HepG2 (cell line): ENCODE data around the gene ARHGAP29. TPM values are rescaled to one million over a fixed set of nuclear protein-coding genes. Genes with fewer than 3 reads are reported as not detected.
A peak's percentile ranks its signal among the peaks of the same experiment; 100 is the strongest.

Experiments used
- JUNB ChIP-seq: sonication (generic); formaldehyde crosslinking; IDR thresholded peaks from 2 replicates; pipeline ENCODE4 v1.8.0; 2022; ENCODE audit warnings: missing genetic modification reagents, mild to moderate bottlenecking, borderline replicate concordance
- KLF15 ChIP-seq: sonication (generic); formaldehyde crosslinking; IDR thresholded peaks from 2 replicates; pipeline ENCODE4 v1.8.1; 2023; ENCODE audit warnings: borderline replicate concordance, mild to moderate bottlenecking, inconsistent platforms, missing genetic modification reagents, mixed read lengths
- SP1 ChIP-seq, 2 experiments: fragments of 450-650 bp in 1 of 2; sonication (generic) in 1 of 2; formaldehyde crosslinking in 1 of 2; IDR thresholded peaks; 2 replicates each; pipeline versions ENCODE4 v1.4.0 to v1.6.1; 2016 to 2020; ENCODE audit warnings: missing genetic modification reagents in 1 of 2
- SPEN ChIP-seq: sonication (generic); formaldehyde crosslinking; IDR thresholded peaks from 2 replicates; pipeline ENCODE4 v1.5.1; 2020; ENCODE audit warnings: low read depth, mild to moderate bottlenecking, missing genetic modification reagents
- TCF7 ChIP-seq: sonication (generic); IDR thresholded peaks from 2 replicates; pipeline ENCODE4 v1.6.1; 2016; ENCODE audit warnings: antibody characterized with exemption, low read depth
- ZFP90 ChIP-seq: sonication (generic); formaldehyde crosslinking; IDR thresholded peaks from 2 replicates; pipeline ENCODE4 v1.8.0; 2022; ENCODE audit warnings: missing genetic modification reagents, mild to moderate bottlenecking, inconsistent platforms, borderline replicate concordance
- ZNF720 ChIP-seq: sonication (generic); formaldehyde crosslinking; IDR thresholded peaks from 2 replicates; pipeline ENCODE4 v1.4.0; 2020; ENCODE audit warnings: missing genetic modification reagents
- ZNF816 ChIP-seq: sonication (generic); formaldehyde crosslinking; IDR thresholded peaks from 2 replicates; pipeline ENCODE4 v1.8.0; 2022; ENCODE audit warnings: missing genetic modification reagents, mild to moderate bottlenecking, borderline replicate concordance
- ZSCAN12 ChIP-seq: sonication (generic); formaldehyde crosslinking; IDR thresholded peaks from 2 replicates; pipeline ENCODE4 v1.9.0; 2021; ENCODE audit warnings: mild to moderate bottlenecking, missing genetic modification reagents
- polyA plus RNA-seq, 8 experiments: library from polyadenylated mRNA; depleted of rRNA in 3 of 8; stranded (reverse) in 7 of 8; unstranded in 1 of 8; fragments of >200 nt; fragmentation: Illumina TruSeq in 4 of 8; extraction: Trizol in 4 of 8; gene quantifications; 2 replicates each; pipeline versions ENCODE4 v1.2.1 to v1.2.3, GENCODE V29; 2011 to 2016; ENCODE audit warnings: low read depth in 4 of 8, missing spikeins in 1 of 8, mixed read lengths in 1 of 8; ENCODE audit not compliant: insufficient read depth in 1 of 8
- total RNA-seq, 5 experiments: library from RNA; depleted of rRNA; stranded (reverse); fragments of >200 nt; fragmentation: Illumina TruSeq; extraction: Trizol; gene quantifications; 2 replicates each; pipeline ENCODE4 v1.2.3, GENCODE V29; 2016; ENCODE audit warnings: low read depth in 1 of 5
- TF ChIP-seq, protein P1 (sequence below): sonication (generic); formaldehyde crosslinking; IDR thresholded peaks from 2 replicates; pipeline ENCODE4 v1.4.0; 2020; ENCODE audit warnings: missing genetic modification reagents, borderline replicate concordance
- TF ChIP-seq, protein P2 (sequence below): sonication (generic); formaldehyde crosslinking; IDR thresholded peaks from 2 replicates; pipeline ENCODE4 v1.4.0; 2020; ENCODE audit warnings: missing genetic modification reagents, mild to moderate bottlenecking, borderline replicate concordance
- TF ChIP-seq, protein P3 (sequence below): sonication (generic); formaldehyde crosslinking; IDR thresholded peaks from 2 replicates; pipeline ENCODE4 v1.4.0; 2020; ENCODE audit warnings: missing genetic modification reagents, low read depth, mild to moderate bottlenecking, borderline replicate concordance
- TF ChIP-seq, protein P4 (sequence below): sonication (generic); formaldehyde crosslinking; IDR thresholded peaks from 2 replicates; pipeline ENCODE4 v1.4.0; 2020; ENCODE audit warnings: missing genetic modification reagents, borderline replicate concordance
- TF ChIP-seq, protein P5 (sequence below), 2 experiments: IDR thresholded peaks; 2 replicates each; pipeline ENCODE4 v1.6.1; 2011 to 2012; ENCODE audit warnings: low read length in 2 of 2, borderline replicate concordance in 1 of 2, low read depth in 1 of 2, mild to moderate bottlenecking in 1 of 2, moderate library complexity in 1 of 2

ARHGAP29 gene
- total and polyA plus RNA-seq, 2 of the 13 experiments (the other 11 are each of a cell fraction or from before 2014, with no cell fraction given): 12.8 to 18.3 TPM

DNA sequence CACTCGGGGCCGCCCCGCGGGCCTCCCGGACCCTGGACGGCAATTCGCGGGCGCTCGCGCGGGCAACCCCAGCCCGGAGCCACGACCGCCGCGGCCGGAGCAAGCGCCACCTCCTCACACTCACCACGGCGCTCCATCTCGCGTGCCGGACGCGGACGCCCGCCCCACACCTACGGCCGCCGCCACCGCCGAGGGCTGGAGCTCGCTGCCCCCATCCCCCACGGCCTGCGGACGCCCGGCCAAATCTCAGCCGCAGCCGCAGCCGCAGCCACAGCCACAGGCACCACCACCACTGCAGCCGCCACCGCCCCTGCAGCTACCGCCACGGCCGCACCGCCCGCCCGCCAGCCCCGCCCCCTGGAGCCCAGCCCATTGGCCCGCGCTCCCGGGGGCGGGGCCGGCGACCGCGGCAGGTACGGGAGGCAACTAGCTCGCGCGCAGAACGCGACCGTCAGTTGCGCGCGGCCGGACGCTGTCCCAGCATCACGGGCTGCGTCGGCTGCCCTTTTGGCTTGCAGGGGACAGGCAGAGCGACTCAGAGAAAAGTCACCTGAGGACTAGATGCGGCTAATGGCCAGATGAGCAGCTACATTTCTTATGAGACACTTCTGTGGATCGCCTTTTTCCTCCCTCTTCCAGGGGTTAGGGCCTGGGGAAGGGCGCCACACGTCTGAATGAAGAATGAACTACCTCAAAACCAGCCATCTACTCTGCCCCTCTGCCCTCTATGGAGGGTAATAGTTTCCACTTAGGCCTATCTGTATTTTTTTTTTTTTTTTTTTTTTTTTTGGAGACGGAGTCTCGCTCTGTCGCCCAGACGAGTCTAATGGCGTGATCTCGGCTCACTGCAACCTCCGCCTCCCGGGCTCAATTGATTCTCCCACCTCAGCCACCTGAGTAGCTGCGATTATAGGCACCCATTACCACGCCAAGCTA is at the start of gene ARHGAP29 (continued):
- TF ChIP-seq, protein P1, sequence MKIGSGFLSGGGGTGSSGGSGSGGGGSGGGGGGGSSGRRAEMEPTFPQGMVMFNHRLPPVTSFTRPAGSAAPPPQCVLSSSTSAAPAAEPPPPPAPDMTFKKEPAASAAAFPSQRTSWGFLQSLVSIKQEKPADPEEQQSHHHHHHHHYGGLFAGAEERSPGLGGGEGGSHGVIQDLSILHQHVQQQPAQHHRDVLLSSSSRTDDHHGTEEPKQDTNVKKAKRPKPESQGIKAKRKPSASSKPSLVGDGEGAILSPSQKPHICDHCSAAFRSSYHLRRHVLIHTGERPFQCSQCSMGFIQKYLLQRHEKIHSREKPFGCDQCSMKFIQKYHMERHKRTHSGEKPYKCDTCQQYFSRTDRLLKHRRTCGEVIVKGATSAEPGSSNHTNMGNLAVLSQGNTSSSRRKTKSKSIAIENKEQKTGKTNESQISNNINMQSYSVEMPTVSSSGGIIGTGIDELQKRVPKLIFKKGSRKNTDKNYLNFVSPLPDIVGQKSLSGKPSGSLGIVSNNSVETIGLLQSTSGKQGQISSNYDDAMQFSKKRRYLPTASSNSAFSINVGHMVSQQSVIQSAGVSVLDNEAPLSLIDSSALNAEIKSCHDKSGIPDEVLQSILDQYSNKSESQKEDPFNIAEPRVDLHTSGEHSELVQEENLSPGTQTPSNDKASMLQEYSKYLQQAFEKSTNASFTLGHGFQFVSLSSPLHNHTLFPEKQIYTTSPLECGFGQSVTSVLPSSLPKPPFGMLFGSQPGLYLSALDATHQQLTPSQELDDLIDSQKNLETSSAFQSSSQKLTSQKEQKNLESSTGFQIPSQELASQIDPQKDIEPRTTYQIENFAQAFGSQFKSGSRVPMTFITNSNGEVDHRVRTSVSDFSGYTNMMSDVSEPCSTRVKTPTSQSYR: peak; percentile 73
- no peak for TF ChIP-seq SP1 (IDR thresholded peaks at IDR 0.05)
- TF ChIP-seq SP1 (CRISPR knock-in tag; IDR thresholded peaks at IDR 0.05): peak; percentile 54; the same call in 1 of the 2 replicates
- no peak for TF ChIP-seq JUNB
- no peak for TF ChIP-seq ZFP90 (CRISPR knock-in tag)
- TF ChIP-seq KLF15 (CRISPR knock-in tag): no peak
- TF ChIP-seq, protein P2, sequence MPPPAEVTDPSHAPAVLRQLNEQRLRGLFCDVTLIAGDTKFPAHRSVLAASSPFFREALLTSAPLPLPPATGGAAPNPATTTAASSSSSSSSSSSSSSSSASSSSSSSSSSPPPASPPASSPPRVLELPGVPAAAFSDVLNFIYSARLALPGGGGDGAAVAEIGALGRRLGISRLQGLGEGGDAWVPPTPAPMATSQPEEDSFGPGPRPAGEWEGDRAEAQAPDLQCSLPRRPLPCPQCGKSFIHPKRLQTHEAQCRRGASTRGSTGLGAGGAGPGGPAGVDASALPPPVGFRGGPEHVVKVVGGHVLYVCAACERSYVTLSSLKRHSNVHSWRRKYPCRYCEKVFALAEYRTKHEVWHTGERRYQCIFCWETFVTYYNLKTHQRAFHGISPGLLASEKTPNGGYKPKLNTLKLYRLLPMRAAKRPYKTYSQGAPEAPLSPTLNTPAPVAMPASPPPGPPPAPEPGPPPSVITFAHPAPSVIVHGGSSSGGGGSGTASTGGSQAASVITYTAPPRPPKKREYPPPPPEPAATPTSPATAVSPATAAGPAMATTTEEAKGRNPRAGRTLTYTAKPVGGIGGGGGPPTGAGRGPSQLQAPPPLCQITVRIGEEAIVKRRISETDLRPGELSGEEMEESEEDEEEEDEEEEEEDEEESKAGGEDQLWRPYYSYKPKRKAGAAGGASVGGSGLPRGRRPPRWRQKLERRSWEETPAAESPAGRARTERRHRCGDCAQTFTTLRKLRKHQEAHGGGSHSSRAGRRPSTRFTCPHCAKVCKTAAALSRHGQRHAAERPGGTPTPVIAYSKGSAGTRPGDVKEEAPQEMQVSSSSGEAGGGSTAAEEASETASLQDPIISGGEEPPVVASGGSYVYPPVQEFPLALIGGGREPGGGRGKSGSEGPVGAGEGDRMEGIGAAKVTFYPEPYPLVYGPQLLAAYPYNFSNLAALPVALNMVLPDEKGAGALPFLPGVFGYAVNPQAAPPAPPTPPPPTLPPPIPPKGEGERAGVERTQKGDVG: no peak
- TF ChIP-seq ZNF816: no peak
- no peak for TF ChIP-seq ZNF720 (CRISPR knock-in tag)
- TF ChIP-seq SPEN (CRISPR knock-in tag): peak; percentile 50; the same call in 1 of the 2 replicates
- TF ChIP-seq, protein P3, sequence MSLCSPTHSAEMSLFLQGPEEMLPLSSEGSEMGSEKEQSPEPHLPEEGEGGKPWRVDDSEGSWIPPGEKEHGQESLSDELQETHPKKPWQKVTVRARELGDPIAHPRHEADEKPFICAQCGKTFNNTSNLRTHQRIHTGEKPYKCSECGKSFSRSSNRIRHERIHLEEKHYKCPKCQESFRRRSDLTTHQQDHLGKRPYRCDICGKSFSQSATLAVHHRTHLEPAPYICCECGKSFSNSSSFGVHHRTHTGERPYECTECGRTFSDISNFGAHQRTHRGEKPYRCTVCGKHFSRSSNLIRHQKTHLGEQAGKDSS (CRISPR knock-in tag): no peak
- no peak for TF ChIP-seq ZSCAN12 (CRISPR knock-in tag)
- TF ChIP-seq, protein P4, sequence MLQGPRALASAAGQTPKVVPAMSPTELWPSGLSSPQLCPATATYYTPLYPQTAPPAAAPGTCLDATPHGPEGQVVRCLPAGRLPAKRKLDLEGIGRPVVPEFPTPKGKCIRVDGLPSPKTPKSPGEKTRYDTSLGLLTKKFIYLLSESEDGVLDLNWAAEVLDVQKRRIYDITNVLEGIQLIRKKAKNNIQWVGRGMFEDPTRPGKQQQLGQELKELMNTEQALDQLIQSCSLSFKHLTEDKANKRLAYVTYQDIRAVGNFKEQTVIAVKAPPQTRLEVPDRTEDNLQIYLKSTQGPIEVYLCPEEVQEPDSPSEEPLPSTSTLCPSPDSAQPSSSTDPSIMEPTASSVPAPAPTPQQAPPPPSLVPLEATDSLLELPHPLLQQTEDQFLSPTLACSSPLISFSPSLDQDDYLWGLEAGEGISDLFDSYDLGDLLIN (CRISPR knock-in tag): no peak
- TF ChIP-seq, protein P5, sequence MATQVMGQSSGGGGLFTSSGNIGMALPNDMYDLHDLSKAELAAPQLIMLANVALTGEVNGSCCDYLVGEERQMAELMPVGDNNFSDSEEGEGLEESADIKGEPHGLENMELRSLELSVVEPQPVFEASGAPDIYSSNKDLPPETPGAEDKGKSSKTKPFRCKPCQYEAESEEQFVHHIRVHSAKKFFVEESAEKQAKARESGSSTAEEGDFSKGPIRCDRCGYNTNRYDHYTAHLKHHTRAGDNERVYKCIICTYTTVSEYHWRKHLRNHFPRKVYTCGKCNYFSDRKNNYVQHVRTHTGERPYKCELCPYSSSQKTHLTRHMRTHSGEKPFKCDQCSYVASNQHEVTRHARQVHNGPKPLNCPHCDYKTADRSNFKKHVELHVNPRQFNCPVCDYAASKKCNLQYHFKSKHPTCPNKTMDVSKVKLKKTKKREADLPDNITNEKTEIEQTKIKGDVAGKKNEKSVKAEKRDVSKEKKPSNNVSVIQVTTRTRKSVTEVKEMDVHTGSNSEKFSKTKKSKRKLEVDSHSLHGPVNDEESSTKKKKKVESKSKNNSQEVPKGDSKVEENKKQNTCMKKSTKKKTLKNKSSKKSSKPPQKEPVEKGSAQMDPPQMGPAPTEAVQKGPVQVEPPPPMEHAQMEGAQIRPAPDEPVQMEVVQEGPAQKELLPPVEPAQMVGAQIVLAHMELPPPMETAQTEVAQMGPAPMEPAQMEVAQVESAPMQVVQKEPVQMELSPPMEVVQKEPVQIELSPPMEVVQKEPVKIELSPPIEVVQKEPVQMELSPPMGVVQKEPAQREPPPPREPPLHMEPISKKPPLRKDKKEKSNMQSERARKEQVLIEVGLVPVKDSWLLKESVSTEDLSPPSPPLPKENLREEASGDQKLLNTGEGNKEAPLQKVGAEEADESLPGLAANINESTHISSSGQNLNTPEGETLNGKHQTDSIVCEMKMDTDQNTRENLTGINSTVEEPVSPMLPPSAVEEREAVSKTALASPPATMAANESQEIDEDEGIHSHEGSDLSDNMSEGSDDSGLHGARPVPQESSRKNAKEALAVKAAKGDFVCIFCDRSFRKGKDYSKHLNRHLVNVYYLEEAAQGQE (IDR thresholded peaks at IDR 0.05; ENCODE audit: borderline replicate concordance in 1 of 2, low read depth in 1 of 2, low read length in 2 of 2): peak in 1 of 2 experiments; percentile 36; a peak in 2 of 4 replicates
- TF ChIP-seq TCF7: no peak
